Subcutaneous abdominal adipose tissue (tissue), 5 donors: ENCODE results near the gene INPP5D.

ENCODE experiments used
- H3K27ac ChIP-seq: one replicate; pipeline ENCODE4 v1.7.0; 2013; ENCODE audit warnings: low read depth, mild to moderate bottlenecking, inconsistent platforms, low read length, moderate library complexity
- H3K27me3 ChIP-seq, 5 donors: one replicate each; pipeline ENCODE4 v1.7.0; 2013; ENCODE audit warnings: low read length in 5 of 5, inconsistent platforms in 1 of 5; ENCODE audit not compliant: control insufficient read depth in 5 of 5, insufficient read depth in 4 of 5
- H3K36me3 ChIP-seq, 5 donors: one replicate each; pipeline ENCODE4 v1.7.0; 2013; ENCODE audit warnings: low read length in 5 of 5; ENCODE audit not compliant: control insufficient read depth in 5 of 5, insufficient read depth in 5 of 5
- H3K4me1 ChIP-seq, 5 donors: one replicate each; pipeline ENCODE4 v1.7.0; 2013; ENCODE audit warnings: low read length in 5 of 5, mild to moderate bottlenecking in 3 of 5, moderate library complexity in 1 of 5; ENCODE audit not compliant: control insufficient read depth in 5 of 5, insufficient read depth in 5 of 5
- H3K4me3 ChIP-seq, 5 donors: one replicate each; pipeline ENCODE4 v1.7.0; 2013; ENCODE audit warnings: low read length in 5 of 5, low read depth in 1 of 5
- H3K9ac ChIP-seq, 5 donors: one replicate each; pipeline ENCODE4 v1.7.0; 2013; ENCODE audit warnings: low read length in 5 of 5, mild to moderate bottlenecking in 4 of 5, moderate library complexity in 3 of 5
- H3K9me3 ChIP-seq, 5 donors: one replicate each; pipeline ENCODE4 v1.7.0; 2013; ENCODE audit warnings: low read length in 5 of 5; ENCODE audit not compliant: control insufficient read depth in 5 of 5
- donor health status: healthy.
- donor health status: healthy.
- donor health status: healthy.
- donor health status: healthy.
- donor health status: healthy.

Gene INPP5D

DNA sequence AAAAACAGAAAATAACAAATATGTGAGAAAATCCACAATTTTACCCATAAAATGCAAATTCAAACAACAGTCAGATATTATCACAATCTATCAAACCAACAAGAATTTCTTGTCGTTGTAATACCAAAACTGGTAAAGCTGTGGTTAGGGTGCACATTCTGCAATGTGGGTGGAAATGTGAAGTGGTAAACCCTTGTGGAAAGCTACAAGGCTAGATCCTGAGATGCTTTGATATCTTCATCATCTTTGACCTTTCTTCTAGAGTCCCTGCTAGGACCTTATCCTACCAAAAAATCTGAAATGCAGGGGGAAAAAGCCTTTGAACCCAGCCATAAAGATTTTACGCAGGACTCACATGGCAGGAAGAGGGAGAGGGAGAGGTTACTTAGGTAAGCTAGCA lies 174.1 kb downstream of the INPP5D start:
- Histone ChIP-seq H3K4me3 (no peak overlapping the region), H3K9ac (no peak overlapping the region), H3K9me3 (peaks cover 0 to 4% (median 0%) of the 10 kb centered on the region in 5 donors), H3K27ac (no peak overlapping the region), H3K36me3 (no peaks in the 10 kb centered on the region), H3K4me1 (no peaks in the 10 kb centered on the region), H3K27me3 (no peaks in the 10 kb centered on the region)

DNA sequence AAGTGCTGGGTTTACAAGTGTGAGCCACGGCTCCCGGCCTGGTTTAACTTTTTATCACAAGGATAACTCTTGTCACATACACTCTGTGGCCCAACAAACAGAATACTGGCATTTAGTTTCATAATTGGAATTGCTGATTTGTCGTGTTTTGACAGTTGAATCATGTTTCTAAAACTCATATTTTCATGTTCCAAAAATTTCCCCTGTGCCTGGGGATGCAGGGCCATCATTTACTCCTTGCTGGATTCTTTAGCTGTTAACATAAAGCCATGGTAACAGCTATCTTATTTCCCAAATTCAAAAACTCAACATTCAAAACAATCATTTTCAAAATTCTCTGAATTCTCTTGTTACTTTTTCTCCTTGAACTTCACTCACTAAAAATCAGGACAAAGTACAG lies 174.9 kb downstream of the INPP5D start:
- H3K4me3 ChIP-seq = no peak overlapping the region
- no peaks in the 10 kb centered on the region for H3K4me1 ChIP-seq
- no peak overlapping the region for H3K9ac ChIP-seq
- H3K36me3 ChIP-seq = no peaks in the 10 kb centered on the region
- no peak overlapping the region for H3K27ac ChIP-seq
- peaks cover 0 to 8% (median 4%) of the 10 kb centered on the region in 5 donors for H3K9me3 ChIP-seq
- peaks cover 0 to 4% (median 0%) of the 10 kb centered on the region in 5 donors for H3K27me3 ChIP-seq

DNA sequence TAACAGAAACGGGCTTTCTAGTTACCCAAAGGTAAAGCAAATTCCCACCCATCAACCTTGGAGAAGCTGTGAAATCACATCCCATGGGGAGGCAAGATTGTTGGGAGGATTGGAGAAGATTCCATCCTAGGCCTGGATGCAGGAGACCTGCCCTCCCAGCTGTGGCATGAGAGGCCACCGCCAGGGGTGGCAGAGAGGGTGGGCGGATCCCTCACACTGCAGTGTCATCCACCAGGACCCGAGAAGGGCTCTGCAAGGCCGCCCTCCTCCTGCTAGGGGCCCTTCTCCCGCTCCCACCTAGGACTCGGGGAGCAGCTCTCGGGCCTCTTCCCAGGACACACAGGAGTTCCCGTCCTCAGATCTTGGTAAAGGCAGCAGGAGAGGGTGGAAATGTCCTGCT lies 175.8 kb downstream of the INPP5D start:
- Histone ChIP-seq H3K4me3 (no peak overlapping the region), H3K27me3 (peaks cover 0 to 4% (median 0%) of the 10 kb centered on the region in 5 donors), H3K27ac (no peak overlapping the region), H3K36me3 (no peaks in the 10 kb centered on the region), H3K9ac (no peak overlapping the region), H3K4me1 (peaks cover 0 to 2% (median 0%) of the 10 kb centered on the region in 5 donors), H3K9me3 (peaks cover 0 to 8% (median 4%) of the 10 kb centered on the region in 5 donors)

DNA sequence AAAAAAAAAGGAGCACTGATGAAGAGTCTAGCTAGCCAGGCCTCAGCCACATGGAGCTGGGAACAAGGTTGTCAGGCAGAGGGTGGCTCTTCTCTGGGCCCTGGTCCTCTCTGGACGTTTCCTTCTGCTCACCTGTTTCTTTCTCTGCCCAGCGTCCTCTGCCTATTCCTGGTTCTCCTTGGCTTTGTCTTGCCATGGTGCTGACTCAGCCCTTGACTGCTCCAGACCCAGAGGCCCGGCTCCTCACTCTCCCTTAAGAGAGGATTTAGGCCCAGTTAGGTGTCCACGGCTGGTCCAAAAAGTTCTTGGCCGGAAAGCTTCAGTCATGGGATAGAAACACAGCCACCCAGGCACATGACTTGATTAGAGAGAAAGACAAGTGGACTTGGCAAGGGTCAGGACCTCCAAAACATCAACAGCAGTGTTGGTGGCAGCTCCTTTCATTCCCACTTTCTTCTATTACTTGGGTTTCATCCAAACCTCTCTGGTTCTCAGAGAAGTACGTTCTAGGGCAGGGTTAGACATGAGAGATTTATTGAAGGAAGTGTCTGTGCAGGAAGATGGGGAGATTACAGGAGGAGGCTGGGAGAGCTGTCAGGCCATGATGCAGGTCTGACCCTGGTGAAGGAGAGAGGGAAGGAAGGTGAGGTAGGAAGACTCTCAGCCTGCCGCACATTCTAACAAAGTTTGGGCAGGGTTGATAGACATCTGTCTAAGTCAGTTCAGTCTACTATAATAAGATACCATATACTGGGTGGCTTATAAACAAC lies 176.9 kb downstream of the INPP5D start:
- peaks cover 0 to 8% (median 4%) of the 10 kb centered on the region in 5 donors for H3K9me3 ChIP-seq
- no peak overlapping the region for H3K4me3 ChIP-seq
- H3K4me1 ChIP-seq = peaks cover 0 to 6% (median 0%) of the 10 kb centered on the region in 5 donors
- no peak overlapping the region for H3K27ac ChIP-seq
- peaks cover 0 to 4% (median 0%) of the 10 kb centered on the region in 5 donors for H3K27me3 ChIP-seq
- H3K9ac ChIP-seq = no peak overlapping the region
- no peaks in the 10 kb centered on the region for H3K36me3 ChIP-seq

DNA sequence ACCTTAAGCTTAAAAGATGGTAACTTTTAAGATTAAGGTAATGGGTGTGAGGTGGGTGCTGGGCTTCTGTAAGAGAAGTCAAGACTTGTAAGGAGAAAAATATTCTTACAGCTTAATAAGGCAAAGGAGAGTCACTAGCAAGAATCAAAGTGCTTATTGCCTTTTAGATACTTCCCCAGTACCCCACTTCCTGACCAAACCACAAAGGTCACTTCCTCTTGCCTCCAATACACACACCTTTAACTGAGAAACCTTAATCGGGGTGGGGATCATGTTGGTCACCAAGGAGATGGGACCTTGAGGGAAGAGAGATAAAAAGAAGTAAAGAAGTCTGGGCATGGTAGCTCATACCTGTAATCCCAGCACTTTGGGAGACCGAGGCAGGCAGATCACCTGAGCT lies 180.8 kb downstream of the INPP5D start:
- Histone ChIP-seq H3K27me3 (peaks cover 0 to 4% (median 0%) of the 10 kb centered on the region in 5 donors), H3K4me3 (no peak overlapping the region), H3K9ac (no peak overlapping the region), H3K4me1 (peaks cover 0 to 9% (median 0%) of the 10 kb centered on the region in 5 donors), H3K36me3 (no peaks in the 10 kb centered on the region), H3K9me3 (peaks cover 0 to 8% (median 4%) of the 10 kb centered on the region in 5 donors), H3K27ac (no peak overlapping the region)

DNA sequence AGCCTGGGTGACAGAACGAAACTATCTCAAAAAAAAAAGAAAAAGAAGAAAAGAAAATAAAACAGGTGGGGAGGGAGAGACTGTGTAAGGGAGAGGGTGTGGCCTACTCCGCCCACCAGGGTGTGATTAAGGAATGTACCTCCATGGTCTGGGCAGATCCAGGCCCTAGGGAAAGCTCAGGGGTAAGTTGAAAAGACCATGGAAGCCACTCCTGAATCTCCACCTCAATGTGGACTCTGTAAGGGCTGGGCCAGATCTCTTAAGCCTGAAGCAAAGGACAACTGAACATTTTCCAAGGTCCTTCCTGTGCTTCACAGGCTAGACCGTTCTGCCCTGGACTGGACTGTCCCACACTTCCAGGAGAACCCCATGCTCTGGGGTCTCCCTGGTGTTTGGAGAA lies 181.7 kb downstream of the INPP5D start:
- Histone ChIP-seq H3K27me3 (peaks cover 0 to 4% (median 0%) of the 10 kb centered on the region in 5 donors), H3K9me3 (peaks cover 0 to 8% (median 4%) of the 10 kb centered on the region in 5 donors), H3K27ac (no peak overlapping the region), H3K9ac (no peak overlapping the region), H3K4me1 (peaks cover 0 to 9% (median 0%) of the 10 kb centered on the region in 5 donors), H3K4me3 (no peak overlapping the region), H3K36me3 (no peaks in the 10 kb centered on the region)

DNA sequence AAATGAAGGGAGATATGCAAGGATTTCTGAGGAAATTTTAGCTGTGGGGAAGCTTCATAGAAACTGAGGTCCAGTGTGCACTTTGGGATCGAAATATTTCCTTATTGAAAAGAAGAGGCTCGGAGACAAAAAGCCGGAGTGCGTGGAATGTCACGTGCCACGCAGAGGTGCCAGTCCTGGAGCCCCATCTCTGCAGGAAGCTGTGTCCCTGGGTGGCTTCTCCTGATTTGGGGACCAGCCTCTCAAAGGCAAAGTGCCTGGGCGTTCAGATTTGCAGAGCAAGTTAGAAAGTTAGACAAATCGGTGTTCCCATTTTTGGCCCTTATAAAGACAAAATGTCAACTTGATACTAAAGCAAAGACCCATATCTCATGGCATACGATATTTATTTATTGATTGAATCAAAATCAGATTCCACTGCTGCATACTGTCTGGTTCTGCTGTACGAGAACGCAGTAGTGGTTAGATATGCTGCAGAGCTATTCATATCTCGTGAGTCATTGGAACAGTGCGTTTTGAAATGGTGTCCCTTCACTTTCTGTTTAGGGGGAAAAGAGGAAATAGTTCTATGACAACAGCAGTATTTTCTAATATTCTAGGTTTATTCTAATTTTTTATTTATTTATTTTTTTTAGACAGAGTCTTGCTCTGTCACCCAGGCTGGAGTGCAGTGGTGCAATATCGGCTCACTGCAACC lies 182.2 kb downstream of the INPP5D start:
- Histone ChIP-seq H3K9me3 (peaks cover 0 to 8% (median 2%) of the 10 kb centered on the region in 5 donors), H3K27me3 (peaks cover 0 to 4% (median 0%) of the 10 kb centered on the region in 5 donors), H3K27ac (no peak overlapping the region), H3K4me1 (peaks cover 0 to 9% (median 0%) of the 10 kb centered on the region in 5 donors), H3K36me3 (no peaks in the 10 kb centered on the region), H3K9ac (no peak overlapping the region), H3K4me3 (no peak overlapping the region)

DNA sequence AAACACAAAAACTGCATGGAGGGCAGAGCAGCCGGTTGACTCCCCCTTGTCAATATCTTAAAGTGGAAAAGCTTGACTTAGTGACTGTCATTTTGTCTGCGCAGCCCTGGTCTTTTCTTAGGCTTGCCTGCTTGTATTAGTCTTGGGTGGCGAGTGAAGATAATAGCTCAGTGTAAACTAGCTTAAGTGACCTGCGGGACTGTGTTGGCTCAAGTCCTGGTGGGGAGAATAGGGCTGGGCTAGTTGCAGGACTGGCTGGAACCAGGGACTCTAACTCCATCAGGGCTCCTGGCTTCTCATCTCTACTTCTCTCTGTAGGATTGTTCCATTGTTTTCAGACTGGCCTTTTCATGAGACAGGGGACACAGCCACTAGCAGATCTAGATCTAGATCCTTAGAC lies 183.2 kb downstream of the INPP5D start:
- Histone ChIP-seq H3K4me3 (no peak overlapping the region), H3K27ac (no peak overlapping the region), H3K27me3 (peaks cover 0 to 4% (median 0%) of the 10 kb centered on the region in 5 donors), H3K36me3 (no peaks in the 10 kb centered on the region), H3K4me1 (peaks cover 0 to 9% (median 0%) of the 10 kb centered on the region in 5 donors), H3K9me3 (peaks cover 0 to 8% (median 0%) of the 10 kb centered on the region in 5 donors), H3K9ac (no peak overlapping the region)

DNA sequence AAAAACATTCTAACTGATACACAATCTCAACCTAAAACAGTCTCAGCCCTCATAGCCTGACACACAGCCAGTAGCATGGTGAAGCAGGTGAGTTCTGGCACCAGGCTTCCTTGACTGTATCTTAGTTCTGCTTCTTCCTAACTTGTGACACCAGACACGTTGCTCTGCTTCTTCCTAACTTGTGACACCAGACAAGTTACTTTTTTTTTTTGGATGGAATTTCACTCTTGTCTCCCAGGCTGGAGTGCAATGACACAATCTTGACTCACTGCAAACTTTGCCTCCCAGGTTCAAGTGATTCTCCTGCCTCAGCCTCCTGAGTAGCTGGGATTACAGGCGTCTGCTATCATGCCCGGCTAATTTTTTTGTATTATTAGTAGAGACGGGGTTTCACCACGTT lies 184.7 kb downstream of the INPP5D start:
- Histone ChIP-seq H3K36me3 (no peaks in the 10 kb centered on the region), H3K9me3 (no peaks in the 10 kb centered on the region), H3K4me3 (no peak overlapping the region), H3K4me1 (peaks cover 0 to 9% (median 0%) of the 10 kb centered on the region in 5 donors), H3K27me3 (peaks cover 0 to 2% (median 0%) of the 10 kb centered on the region in 5 donors), H3K27ac (no peak overlapping the region), H3K9ac (no peak overlapping the region)

DNA sequence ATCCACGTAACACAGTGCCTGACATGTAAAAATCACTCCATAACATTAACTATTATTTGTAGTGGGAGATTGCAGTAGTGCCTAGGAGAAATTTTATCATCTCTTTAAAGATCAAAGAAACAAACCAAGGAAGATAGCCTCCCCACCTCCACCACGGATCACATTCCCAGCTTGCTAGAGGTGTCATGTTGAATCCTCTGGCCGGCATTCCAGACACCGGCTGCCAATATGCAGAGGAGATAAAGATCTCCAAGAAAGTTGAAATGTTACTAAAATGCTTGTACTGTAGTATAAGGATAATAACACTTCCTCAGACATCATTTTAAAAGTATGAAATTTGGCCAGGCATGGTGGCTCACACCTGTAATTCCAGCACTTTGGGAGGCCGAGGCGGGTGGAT lies 185.3 kb downstream of the INPP5D start:
- Histone ChIP-seq H3K27me3 (no peaks in the 10 kb centered on the region), H3K4me1 (peaks cover 0 to 9% (median 0%) of the 10 kb centered on the region in 5 donors), H3K36me3 (no peaks in the 10 kb centered on the region), H3K27ac (no peak overlapping the region), H3K9me3 (no peaks in the 10 kb centered on the region), H3K4me3 (no peak overlapping the region), H3K9ac (no peak overlapping the region)
